Mucosa of rectum (tissue), 2 donors: ENCODE data around the gene LRMDA.

Source experiments
- H3K27ac ChIP-seq, 2 donors: one replicate each; pipeline ENCODE4 v1.7.0; 2013; ENCODE audit warnings: inconsistent platforms in 2 of 2, low read depth in 2 of 2, low read length in 2 of 2
- H3K27me3 ChIP-seq, 2 donors: one replicate each; pipeline ENCODE4 v1.7.0; 2013; ENCODE audit warnings: low read length in 2 of 2; ENCODE audit not compliant: control insufficient read depth in 2 of 2, insufficient read depth in 2 of 2
- H3K36me3 ChIP-seq, 2 donors: one replicate each; pipeline ENCODE4 v1.7.0; 2013; ENCODE audit warnings: low read length in 2 of 2; ENCODE audit not compliant: control insufficient read depth in 2 of 2, insufficient read depth in 2 of 2
- H3K4me1 ChIP-seq, 2 donors: one replicate each; pipeline ENCODE4 v1.7.0; 2013; ENCODE audit warnings: low read length in 2 of 2, mild to moderate bottlenecking in 1 of 2; ENCODE audit not compliant: control insufficient read depth in 2 of 2, insufficient read depth in 2 of 2
- H3K4me3 ChIP-seq, 2 donors: one replicate each; pipeline ENCODE4 v1.7.0; 2013; ENCODE audit warnings: low read length in 2 of 2
- H3K9ac ChIP-seq, 2 donors: one replicate each; pipeline ENCODE4 v1.7.0; 2013; ENCODE audit warnings: low read length in 2 of 2, low read depth in 1 of 2, mild to moderate bottlenecking in 1 of 2
- H3K9me3 ChIP-seq, 2 donors: one replicate each; pipeline ENCODE4 v1.7.0; 2013; ENCODE audit warnings: low read length in 2 of 2; ENCODE audit not compliant: control insufficient read depth in 2 of 2
- donor health status: healthy.
- donor health status: Normal muscosa, but diverticular disease.

Gene LRMDA

GRCh38 chr10:76248649-76249200 lies 817.3 kb downstream of the LRMDA start:
- Histone ChIP-seq H3K27ac (no peak overlapping the region), H3K9me3 (no peaks in the 10 kb centered on the region), H3K36me3 (no peaks in the 10 kb centered on the region), H3K4me3 (no peak overlapping the region), H3K9ac (no peak overlapping the region), H3K27me3 (no peaks in the 10 kb centered on the region), H3K4me1 (no peaks in the 10 kb centered on the region)

GRCh38 chr10:76251841-76252671 lies 820.6 kb downstream of the LRMDA start:
- Histone ChIP-seq H3K9ac (no peak overlapping the region), H3K27me3 (no peaks in the 10 kb centered on the region), H3K27ac (peak overlapping the region; percentile 20 to 34), H3K4me3 (no peak overlapping the region), H3K36me3 (no peaks in the 10 kb centered on the region), H3K9me3 (no peaks in the 10 kb centered on the region), H3K4me1 (no peaks in the 10 kb centered on the region)

GRCh38 chr10:76252733-76253132 lies 821.3 kb downstream of the LRMDA start:
- H3K27me3 ChIP-seq = no peaks in the 10 kb centered on the region
- H3K4me3 ChIP-seq = no peak overlapping the region
- no peaks in the 10 kb centered on the region for H3K9me3 ChIP-seq
- H3K27ac ChIP-seq = no peak overlapping the region
- no peak overlapping the region for H3K9ac ChIP-seq
- no peaks in the 10 kb centered on the region for H3K36me3 ChIP-seq
- no peaks in the 10 kb centered on the region for H3K4me1 ChIP-seq

GRCh38 chr10:76255241-76255640 lies 823.8 kb downstream of the LRMDA start:
- no peak overlapping the region for H3K4me3 ChIP-seq
- H3K27me3 ChIP-seq = no peaks in the 10 kb centered on the region
- no peaks in the 10 kb centered on the region for H3K4me1 ChIP-seq
- H3K27ac ChIP-seq = no peak overlapping the region
- H3K36me3 ChIP-seq = no peaks in the 10 kb centered on the region
- H3K9me3 ChIP-seq = peaks cover 0 to 3% of the 10 kb centered on the region in 2 donors
- no peak overlapping the region for H3K9ac ChIP-seq

GRCh38 chr10:76257816-76258215 lies 826.4 kb downstream of the LRMDA start:
- Histone ChIP-seq H3K4me3 (no peak overlapping the region), H3K36me3 (no peaks in the 10 kb centered on the region), H3K27ac (no peak overlapping the region), H3K9ac (no peak overlapping the region), H3K27me3 (no peaks in the 10 kb centered on the region), H3K4me1 (no peaks in the 10 kb centered on the region), H3K9me3 (peaks cover 0 to 3% of the 10 kb centered on the region in 2 donors)

GRCh38 chr10:76265441-76266113 lies 834.2 kb downstream of the LRMDA start:
- Histone ChIP-seq H3K36me3 (no peaks in the 10 kb centered on the region), H3K4me3 (no peak overlapping the region), H3K4me1 (no peaks in the 10 kb centered on the region), H3K9me3 (no peaks in the 10 kb centered on the region), H3K27ac (no peak overlapping the region), H3K9ac (no peak overlapping the region), H3K27me3 (no peaks in the 10 kb centered on the region)

GRCh38 chr10:76268530-76268929 lies 837.1 kb downstream of the LRMDA start:
- no peak overlapping the region for H3K4me3 ChIP-seq
- H3K27ac ChIP-seq = no peak overlapping the region
- no peaks in the 10 kb centered on the region for H3K9me3 ChIP-seq
- no peaks in the 10 kb centered on the region for H3K27me3 ChIP-seq
- no peaks in the 10 kb centered on the region for H3K4me1 ChIP-seq
- H3K36me3 ChIP-seq = no peaks in the 10 kb centered on the region
- H3K9ac ChIP-seq = no peak overlapping the region

- Histone ChIP-seq H3K36me3 (no peaks in the 10 kb centered on the region), H3K4me3 (no peak overlapping the region), H3K4me1 (no peaks in the 10 kb centered on the region), H3K9ac (no peak overlapping the region), H3K9me3 (no peaks in the 10 kb centered on the region), H3K27ac (no peak overlapping the region), H3K27me3 (no peaks in the 10 kb centered on the region)
Measured at GRCh38 chr10:76268954-76269353, 837.5 kb downstream of the LRMDA start.

GRCh38 chr10:76270464-76270863 lies 839.0 kb downstream of the LRMDA start:
- Histone ChIP-seq H3K27me3 (no peaks in the 10 kb centered on the region), H3K36me3 (no peaks in the 10 kb centered on the region), H3K9ac (no peak overlapping the region), H3K4me3 (no peak overlapping the region), H3K27ac (no peak overlapping the region), H3K4me1 (no peaks in the 10 kb centered on the region), H3K9me3 (no peaks in the 10 kb centered on the region)

GRCh38 chr10:76274933-76275332 lies 843.5 kb downstream of the LRMDA start:
- no peaks in the 10 kb centered on the region for H3K4me1 ChIP-seq

More at GRCh38 chr10:76274933-76275332, 843.5 kb downstream of the LRMDA start:
- Histone ChIP-seq H3K27ac (no peak overlapping the region), H3K36me3 (no peaks in the 10 kb centered on the region), H3K4me3 (no peak overlapping the region), H3K9ac (no peak overlapping the region), H3K27me3 (no peaks in the 10 kb centered on the region), H3K9me3 (no peaks in the 10 kb centered on the region)
